ENCODE data around the gene PGRMC1.

GRCh38 chrX:119229253-119229615 is 6.9 kb upstream of the PGRMC1 start:
- no peak for TF ChIP-seq CTCF (IDR thresholded peaks at IDR 0.05)
- TF ChIP-seq EP300 (IDR thresholded peaks at IDR 0.05): no peak
- TF ChIP-seq POLR2AphosphoS5 (IDR thresholded peaks at IDR 0.05): no peak
